Measurements from ENCODE around the gene JARID2. TPM values are rescaled to one million over a fixed set of nuclear protein-coding genes. Genes with fewer than 3 reads are reported as not detected.

JARID2 gene
- polyA plus RNA-seq, 3 donors, result 29.0 to 36.4 (median 30.9) TPM

DNA sequence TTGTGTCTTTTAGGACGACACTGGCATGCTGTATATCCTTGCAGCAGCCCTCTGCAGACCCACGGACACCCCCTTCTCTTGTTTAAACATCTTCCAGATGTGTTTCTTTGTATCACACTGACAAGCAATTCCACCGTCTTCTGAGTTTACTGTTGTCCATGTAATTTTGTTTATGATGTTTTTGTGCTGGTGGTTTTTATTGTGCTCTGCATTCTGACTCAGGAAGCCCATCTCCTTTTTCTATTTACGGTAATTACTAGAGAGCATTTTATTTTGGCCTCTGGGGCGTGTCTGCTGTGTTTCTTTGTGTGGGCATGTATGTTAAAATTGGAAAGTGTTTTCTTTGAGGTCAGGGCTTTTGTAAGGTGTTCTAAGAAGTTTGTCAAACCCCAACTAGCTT lies 111.9 kb downstream of the JARID2 start:
- no peak for DNase-seq (ENCODE audit: extremely low read depth in 1 of 11, low read depth in 9 of 11, low spot score in 4 of 11)

DNA sequence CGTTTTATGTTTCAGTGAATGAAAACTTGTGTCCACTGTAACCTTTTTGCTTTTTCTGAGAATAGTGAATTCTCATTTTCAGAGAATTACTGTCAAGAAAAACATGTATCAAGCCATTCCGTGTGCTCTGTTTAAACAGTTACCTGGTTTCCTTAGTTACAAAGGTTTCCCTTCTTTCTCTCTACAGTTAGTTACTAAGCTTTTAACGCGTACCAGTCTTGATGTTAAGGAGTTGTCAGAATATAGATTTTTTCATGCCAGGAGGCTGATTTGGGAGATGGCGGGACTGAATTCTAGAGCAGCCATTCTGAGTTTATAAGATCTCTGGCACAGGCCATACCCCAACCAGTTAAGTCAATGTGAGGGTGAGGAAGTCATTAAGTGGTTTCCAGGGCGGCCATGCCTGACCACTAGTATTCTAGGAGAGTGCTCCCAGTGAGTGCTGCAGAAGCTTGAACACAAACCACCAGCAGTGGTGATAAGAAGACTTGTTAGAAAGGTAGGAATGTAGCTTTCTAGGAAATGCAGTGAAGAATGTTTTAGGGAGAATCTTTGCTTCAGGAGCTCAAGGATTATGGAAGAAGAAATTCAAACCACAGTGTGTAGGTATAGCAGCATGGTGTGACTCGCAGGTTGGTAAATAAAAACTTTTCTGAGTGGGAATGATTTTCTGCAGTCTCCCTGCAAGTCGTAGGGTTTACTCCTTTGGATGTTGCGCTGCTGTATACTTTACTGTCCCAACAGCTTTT lies 112.9 kb downstream of the JARID2 start:
- DNase-seq (ENCODE audit: extremely low read depth in 1 of 11, low read depth in 9 of 11, low spot score in 4 of 11), result no peak

DNA sequence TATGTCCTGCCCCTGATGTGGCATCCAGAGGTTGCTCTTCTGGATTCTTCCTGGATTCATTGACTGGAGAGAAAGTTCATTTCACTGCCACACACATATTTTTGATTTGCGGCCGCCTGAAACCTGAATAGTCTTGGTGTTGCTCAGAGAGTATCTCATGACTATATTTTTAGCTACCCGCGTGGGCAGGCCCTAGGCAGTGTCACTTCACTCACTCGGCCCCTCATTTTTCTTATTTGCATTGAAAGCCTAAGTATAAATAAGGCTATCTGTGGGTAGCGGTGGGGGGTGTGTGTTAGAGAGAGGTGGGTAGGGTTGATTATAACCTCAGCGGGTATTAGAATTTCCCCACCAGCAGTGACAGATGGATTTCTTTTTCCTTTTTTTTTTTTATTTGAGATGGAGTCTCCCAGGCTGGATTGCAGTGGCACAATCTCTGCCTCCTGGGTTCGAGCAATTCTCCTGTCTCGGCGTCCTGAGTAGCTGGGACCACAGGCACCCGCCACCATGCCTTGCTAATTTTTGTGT lies 113.5 kb downstream of the JARID2 start:
- no peak for DNase-seq (ENCODE audit: extremely low read depth in 1 of 11, low read depth in 9 of 11, low spot score in 4 of 11)

DNA sequence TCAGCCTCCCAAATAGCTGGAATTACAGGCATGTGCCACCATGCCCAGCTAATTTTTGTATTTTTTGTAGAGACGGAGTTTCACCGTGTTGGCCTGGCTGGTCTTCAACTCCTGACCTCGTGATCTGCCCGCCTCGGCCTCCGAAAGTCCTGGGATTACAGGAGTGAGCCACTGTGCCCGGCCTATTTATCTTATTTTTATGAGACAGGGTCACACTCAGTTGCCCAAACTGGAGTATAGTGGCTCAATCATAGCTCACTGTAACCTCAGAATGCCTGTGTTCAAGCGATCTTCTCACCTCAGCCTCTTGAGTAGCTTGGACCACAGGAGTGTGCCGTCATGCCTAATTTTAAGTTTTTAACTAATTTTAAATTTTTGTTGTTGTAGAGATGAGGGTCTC lies 114.4 kb downstream of the JARID2 start:
- no peak for DNase-seq (ENCODE audit: extremely low read depth in 1 of 11, low read depth in 9 of 11, low spot score in 4 of 11)

DNA sequence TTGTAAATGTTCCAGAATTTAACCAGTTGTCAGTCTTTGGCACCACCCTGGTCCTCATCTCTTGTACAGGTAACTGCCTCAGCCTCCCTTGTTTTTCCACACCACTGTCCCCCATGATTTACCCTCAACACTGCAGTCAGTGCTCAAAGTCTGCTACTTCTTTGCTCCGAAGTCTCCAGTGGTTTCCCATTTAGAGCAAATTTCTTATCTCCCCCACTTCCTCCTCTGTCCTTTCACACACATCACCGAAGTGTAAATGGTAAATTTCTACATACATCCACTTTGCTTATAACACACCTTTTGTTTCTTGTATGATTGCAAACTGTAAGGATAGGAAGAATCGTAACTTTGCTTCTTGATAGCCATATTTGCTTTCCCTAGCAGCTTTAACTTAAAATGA lies 115.3 kb downstream of the JARID2 start:
- DNase-seq (ENCODE audit: extremely low read depth in 1 of 11, low read depth in 9 of 11, low spot score in 4 of 11), result no peak

DNA sequence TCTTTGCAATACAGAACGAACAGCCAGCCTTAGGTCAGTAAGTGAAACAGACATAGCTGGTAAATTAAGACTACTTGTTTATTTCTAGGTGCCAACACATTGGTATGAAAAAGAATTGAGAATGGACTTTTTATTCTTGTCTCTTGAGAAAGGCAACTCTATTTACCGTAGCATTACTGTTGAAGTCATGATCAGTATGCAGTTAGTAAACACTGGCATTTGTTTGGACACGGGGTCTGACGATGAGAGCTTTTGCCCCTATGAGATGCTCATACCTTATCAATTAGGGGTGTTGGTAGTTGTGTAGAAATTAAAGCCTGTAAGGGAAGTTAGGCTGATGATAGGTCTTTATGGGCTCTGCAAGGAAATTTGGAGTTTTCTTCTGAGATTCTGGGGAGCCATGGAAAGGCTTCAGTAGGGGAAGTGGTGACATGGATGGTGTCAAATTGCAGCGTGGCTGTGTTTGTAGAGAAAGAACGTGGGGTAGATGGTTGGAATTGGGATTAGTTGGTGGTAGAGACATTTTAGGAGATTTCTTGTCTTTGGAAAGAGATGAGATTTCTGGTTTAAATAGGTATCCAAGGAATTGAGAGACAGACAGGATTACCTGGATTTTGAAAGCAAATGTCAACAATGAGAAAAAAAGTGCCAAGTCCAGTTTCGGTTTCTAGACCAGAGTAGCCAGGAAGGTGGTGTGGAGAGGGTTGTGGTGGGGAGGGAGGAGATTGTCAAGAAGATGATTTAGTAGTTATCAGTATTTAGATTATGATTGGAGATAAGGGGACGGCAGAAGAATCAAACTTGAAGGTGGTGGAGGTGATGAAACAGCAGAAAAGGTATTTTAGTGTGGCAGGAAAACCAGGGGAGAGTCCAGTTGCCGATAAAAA lies 116.6 kb downstream of the JARID2 start:
- no peak for DNase-seq (ENCODE audit: extremely low read depth in 1 of 11, low read depth in 9 of 11, low spot score in 4 of 11)

DNA sequence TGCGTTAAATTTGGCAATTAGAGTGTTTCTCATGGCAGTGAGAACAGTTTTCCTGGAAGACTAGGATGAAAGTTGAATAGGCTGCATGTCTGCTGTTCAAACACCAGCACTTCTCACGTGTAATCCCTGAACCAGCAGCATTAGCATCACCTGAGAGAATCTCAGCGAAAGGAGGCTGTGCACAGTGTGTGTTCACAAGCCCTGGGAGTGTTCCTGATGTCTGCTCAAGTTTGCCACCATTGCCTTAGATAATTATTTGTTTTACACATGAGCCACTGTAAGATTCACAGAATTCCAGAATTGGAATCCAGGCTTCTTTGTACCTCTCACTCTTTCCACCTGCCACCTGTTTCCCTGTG lies 117.3 kb downstream of the JARID2 start:
- no peak for DNase-seq (ENCODE audit: extremely low read depth in 1 of 11, low read depth in 9 of 11, low spot score in 4 of 11)

DNA sequence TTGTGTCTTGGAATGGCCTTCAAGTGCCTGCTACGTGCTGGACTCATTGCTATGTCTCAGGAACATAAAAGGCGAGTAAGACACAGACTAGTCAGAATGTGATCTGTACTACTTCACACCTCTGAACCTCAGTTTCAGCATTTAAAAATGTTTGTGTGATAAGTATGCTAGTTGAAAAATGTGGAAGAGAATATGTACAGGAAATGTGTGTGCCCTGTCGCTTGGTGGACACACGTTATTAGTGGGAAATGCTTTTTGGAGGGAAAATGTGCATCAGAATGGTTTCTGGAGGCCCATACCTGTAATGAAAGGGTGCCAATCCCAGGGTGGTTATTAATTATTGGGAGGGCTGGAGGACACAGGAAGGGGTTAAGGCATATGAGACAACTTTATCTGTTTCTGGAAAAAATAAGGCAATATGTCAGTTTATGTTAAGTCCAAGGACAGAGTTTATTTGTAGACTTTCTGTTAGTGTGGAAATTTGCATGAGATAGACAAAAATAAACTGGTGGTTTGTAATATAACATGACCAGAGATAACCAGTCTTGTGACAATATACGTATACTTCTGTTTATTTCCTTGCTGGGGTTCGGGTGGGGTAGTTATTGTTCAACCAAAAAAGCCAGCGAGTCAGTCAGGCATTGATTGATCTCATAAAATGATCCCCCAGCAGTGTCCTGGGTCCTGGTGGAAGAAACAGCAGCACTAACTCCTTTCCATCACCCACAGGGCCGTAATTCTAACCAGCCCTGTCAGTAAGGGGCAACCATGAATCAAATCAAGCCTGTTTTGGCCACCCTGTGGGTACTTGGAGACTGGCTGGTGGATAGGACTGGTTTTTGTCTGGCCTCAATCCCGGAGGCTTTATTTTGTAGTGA lies 117.9 kb downstream of the JARID2 start:
- no peak for DNase-seq (ENCODE audit: extremely low read depth in 1 of 11, low read depth in 9 of 11, low spot score in 4 of 11)

GRCh38 chr6:15364401-15365037 lies 118.7 kb downstream of the JARID2 start:
- DNase-seq (ENCODE audit: extremely low read depth in 1 of 11, low read depth in 9 of 11, low spot score in 4 of 11), result no peak

DNA sequence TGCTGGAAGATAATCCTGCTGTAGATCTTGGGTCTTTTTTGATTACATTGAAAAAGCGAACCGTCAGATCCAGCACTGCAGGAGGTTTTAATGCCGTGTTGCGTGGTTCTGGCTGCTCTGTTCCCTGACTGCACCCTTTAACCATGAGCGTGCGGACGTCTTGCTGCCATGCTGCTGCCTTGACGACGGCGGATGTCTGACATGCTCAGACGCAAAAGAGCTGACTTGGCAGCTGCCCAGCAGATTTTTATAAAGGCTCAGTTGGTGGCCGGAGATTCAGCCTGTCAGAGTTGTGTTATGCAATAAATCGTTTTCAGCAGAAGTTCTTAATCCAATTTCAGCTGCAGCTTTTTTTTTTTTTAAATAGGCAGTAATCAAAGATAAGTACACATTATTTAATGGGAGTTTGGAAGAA lies 119.4 kb downstream of the JARID2 start:
- peak in 7 of 11 donors; percentile 50 to 78 (median 61) for DNase-seq (ENCODE audit: extremely low read depth in 1 of 11, low read depth in 9 of 11, low spot score in 4 of 11)

DNA sequence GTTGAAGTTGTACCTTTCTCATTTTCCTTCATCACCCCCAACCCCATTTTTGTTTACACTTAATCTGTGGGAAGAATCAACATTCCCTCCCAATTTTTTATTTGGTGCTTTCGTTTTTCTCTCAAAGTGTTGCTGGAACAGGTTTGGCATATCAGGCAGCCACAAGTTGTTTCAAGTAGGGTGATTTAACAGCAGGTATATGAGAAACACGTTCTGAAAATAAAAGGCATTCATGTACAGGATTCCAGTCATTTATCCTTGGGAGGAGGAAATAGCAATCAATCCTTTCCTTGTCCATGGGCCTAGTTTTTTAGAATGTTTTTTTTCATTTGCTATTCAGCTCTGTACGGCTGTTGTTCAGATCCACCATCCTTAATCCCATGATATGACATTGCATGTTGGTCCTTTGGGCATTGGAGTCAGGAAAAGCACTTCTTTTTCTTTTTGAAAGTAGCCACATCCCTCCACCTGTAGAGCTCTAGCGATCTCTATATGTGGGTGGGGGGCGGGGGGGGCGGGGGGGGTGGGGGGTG lies 120.2 kb downstream of the JARID2 start:
- DNase-seq (ENCODE audit: extremely low read depth in 1 of 11, low read depth in 9 of 11, low spot score in 4 of 11), result no peak

DNA sequence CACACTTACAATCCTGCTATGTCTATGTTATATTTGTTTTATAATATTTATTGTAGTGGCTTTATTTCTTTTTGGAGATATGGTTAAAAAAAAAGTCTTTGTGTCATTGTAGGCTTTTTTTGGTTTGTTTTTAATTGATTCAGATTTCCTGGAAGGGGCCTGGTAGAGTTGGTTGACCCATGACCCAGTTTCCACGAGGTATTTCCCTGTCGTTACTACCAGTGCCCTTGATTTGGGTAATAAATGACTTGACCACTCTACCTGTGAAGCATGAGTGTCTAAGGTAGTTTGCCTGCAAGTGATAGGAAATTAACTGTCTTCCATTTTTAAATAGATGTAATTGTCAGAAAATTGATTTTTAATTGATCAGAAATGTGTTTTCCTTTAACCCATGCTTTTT lies 121.0 kb downstream of the JARID2 start:
- no peak for DNase-seq (ENCODE audit: extremely low read depth in 1 of 11, low read depth in 9 of 11, low spot score in 4 of 11)

DNA sequence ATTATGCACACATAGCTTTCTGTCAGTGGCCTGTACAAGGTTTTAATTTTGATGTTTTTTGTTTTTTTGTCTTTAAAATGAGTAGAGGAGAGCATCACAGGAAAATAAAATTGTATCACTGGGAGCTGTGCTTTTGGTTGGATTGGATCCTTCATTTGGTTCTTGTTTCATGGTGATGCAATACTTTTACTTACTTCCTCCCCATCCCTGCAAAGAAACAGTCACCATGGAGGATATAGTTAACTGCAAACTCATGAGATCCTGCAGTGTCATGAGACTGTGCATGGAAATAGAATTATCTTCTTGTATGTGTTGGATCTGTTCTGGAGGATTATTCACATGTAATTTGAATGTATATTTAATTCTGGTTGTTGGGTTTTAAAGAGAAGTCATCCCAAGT lies 122.3 kb downstream of the JARID2 start:
- DNase-seq (ENCODE audit: extremely low read depth in 1 of 11, low read depth in 9 of 11, low spot score in 4 of 11), result no peak

- DNase-seq (ENCODE audit: extremely low read depth in 1 of 11, low read depth in 9 of 11, low spot score in 4 of 11), result no peak
Observed at GRCh38 chr6:15368873-15369272, 123.0 kb downstream of the JARID2 start.

GRCh38 chr6:15369838-15370237 lies 124.0 kb downstream of the JARID2 start:
- no peak for DNase-seq (ENCODE audit: extremely low read depth in 1 of 11, low read depth in 9 of 11, low spot score in 4 of 11)

DNA sequence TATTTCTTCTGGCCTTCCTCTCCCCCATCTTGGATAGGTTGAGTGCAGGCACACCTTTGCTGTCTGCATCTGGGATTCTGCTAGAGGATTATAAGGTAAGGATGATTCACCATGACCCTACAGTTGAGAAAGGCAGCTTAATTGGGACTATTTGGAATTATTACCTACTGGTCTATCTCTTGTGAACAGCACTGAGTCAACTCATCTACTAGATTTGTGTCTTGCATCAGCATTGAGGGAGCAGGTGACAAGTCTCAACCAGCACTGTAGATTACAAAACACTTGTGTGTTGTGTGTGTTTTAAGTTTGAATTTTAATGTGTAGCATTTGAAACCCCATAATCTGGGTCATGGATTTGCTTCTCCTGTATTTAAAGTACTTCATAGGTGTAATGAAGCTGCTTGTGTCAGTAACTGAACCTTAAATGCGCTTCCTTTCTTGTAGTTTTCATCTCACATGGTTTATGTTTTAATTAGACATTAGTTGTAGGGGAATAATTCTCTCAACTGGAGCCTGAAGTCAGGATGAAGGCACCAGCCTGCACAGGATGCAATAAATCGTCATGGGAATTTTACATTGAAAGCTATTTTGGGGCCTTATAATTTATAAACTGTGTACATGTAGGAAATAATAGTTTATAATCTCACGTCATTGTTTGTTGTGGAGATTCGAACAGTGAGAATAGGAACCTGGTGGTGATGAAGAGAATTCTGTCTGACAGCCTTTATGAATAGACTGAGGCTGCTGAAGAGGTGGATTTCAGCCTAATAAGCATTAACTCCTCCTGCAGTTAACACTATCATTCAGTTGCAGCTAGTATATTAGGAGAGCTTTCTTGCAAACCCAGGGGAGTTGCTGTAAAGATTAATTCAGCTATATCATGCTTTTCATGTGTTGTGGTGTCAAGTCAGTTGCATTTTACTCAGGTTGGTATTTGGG lies 125.1 kb downstream of the JARID2 start:
- no peak for DNase-seq (ENCODE audit: extremely low read depth in 1 of 11, low read depth in 9 of 11, low spot score in 4 of 11)

- no peak for DNase-seq (ENCODE audit: extremely low read depth in 1 of 11, low read depth in 9 of 11, low spot score in 4 of 11)
Observed at GRCh38 chr6:15372932-15373331, 127.1 kb downstream of the JARID2 start.

DNA sequence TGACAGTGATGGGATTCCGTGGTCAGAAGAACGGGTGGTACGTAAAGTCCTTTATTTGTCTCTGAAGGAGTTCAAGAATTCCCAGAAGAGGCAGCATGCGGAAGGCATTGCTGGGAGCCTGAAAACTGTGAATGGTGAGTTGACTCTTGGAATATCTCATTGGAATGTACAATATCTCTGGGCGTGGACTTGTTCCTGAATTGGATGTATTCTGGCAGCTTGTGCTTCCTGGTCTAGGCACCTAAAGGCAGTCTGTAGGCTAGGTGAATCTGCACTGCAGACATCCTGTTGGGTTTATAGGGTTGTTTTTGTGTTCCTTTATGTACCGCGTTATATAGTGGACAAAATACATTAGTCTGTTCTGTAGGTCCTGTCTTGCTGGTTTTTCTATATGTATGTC lies 128.2 kb downstream of the JARID2 start:
- DNase-seq (ENCODE audit: extremely low read depth in 1 of 11, low read depth in 9 of 11, low spot score in 4 of 11), result no peak
